ENCODE measurements around the gene RAPGEF5. TPM values are rescaled to one million over a fixed set of nuclear protein-coding genes. Genes with fewer than 3 reads are reported as not detected.

Gene RAPGEF5
- polyA plus RNA-seq, 1 donor: 13.9 TPM

DNA sequence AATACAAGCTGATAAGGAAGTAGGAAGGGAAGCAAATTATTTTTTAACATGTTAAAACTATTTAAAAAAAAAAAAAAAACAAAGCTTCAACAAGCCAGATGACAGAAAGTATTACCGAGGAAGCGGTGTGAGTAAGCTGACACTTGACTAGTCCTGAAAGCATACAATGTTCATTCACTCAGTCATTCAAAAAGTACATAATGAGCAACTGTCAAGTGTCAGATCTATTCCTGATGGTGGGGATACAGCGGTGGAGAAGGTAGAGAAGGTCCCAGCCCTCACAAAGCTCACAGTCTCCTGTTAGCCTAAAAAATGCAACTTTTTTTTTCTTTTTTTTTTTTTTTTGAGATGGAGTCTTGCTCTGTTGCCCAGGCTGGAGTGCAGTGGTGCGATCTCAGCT, 40.0 kb downstream of the RAPGEF5 start:
- no peak for DNase-seq (ENCODE audit: low read depth)

- DNase-seq (ENCODE audit: low read depth): no peak
These were observed 49.1 kb downstream of the RAPGEF5 start for GRCh38 chr7:22307816-22308215.

- DNase-seq (ENCODE audit: low read depth): no peak
These were observed 51.2 kb downstream of the RAPGEF5 start for GRCh38 chr7:22305706-22306105.

DNA sequence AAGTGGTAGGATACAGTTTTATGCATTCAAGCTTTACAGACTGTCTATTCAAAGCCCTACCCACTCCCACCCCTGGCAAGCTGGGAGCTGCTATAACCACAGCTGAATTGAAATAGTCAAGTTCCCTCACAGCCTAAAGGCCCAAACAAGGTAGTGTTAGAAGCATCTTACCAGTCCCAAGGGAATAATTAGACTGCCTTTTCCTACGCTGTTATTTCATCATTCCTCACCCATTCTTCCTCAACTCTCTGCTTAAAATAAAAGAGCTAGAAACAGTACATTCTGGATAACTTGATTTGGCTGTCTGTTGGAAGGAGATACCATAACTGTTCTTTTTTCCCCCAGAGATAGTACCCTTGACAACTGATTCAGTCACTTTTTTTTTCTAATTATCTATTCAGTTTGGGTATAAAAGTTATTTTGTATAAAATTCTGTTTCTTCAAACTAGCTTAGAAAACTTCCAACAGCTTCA, 54.0 kb downstream of the RAPGEF5 start:
- no peak for DNase-seq (ENCODE audit: low read depth)

DNA sequence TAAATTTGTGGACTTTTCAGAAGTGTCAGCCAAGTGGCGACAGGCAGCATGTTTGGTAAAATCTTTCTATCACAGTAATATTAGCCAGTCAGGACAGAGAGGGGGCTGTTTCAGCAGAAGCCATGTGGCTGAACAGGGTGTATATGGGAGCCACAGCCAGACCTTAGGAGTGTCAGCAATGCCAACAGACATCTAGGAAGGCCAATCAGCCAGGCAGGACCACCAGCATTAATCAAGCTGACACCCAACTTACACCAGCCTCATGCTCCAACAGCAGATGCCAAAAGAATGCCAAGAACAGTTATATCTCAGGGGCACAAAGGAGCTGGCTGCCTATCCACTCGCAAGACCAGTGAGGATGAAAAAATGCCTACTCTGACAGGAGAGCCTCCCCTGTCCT, 54.8 kb downstream of the RAPGEF5 start:
- no peak for DNase-seq (ENCODE audit: low read depth)

GRCh38 chr7:22301790-22302189, 55.2 kb downstream of the RAPGEF5 start:
- no peak for DNase-seq (ENCODE audit: low read depth)

GRCh38 chr7:22300839-22301238, 56.1 kb downstream of the RAPGEF5 start:
- no peak for DNase-seq (ENCODE audit: low read depth)

GRCh38 chr7:22296916-22297315, 60.0 kb downstream of the RAPGEF5 start:
- no peak for DNase-seq (ENCODE audit: low read depth)

DNA sequence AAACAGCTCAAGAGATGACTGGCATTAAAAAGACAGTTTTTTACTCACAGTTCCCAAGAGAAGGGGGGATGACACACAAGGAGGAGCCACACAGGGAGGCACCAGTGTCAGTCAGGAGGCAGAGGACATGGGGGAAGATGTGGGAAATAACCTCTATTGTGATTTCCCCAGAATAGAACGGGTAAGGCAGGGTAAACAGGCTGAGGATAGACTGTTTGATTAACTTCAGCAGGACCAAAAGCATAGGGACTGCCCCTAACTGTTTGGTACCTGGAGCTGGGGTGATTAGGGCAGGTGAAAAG, 60.7 kb downstream of the RAPGEF5 start:
- DNase-seq (ENCODE audit: low read depth): no peak

- DNase-seq (ENCODE audit: low read depth): no peak
These were observed 61.3 kb downstream of the RAPGEF5 start for GRCh38 chr7:22295402-22296264.

DNA sequence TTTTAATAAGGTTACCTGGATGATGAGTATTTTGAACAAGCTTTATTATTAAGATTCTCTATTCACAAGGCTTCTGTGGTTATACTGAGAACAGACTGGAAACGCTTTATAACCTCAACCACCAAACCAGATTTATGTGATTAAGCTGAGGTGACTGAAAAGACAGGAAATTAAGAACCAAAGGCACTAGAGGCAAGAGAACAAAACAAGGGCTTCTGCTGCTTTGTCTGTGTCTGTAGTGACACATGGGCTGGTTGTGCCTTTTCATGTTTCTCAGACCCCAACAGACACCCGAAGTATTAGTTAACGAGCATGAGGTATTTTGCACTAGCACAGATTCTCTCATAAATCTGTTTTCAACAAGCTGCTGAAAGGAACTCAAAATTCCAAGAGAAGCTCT, 64.4 kb downstream of the RAPGEF5 start:
- no peak for DNase-seq (ENCODE audit: low read depth)

DNA sequence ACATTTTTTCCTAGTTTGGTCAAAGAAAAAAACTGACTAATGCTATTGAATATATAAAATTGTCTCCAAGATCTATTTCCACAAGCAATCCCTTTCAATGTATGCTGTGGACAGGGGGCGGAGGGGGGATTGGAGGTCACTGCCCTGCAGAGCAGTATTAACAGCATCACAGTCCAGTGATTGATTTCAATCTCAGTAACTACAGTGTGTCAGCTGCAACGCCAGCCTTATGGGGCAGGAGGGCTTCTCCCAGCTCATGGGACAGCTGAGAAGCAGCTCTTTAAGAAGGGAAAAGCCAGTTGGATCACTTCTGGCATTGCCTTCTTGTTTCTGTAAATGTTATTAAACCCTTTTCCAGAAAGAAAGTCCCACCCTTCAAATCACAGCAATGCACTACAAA, 65.0 kb downstream of the RAPGEF5 start:
- DNase-seq (ENCODE audit: low read depth): no peak

GRCh38 chr7:22288202-22288601, 68.8 kb downstream of the RAPGEF5 start:
- no peak for DNase-seq (ENCODE audit: low read depth)

GRCh38 chr7:22287412-22287811, 69.5 kb downstream of the RAPGEF5 start:
- no peak for DNase-seq (ENCODE audit: low read depth)

- no peak for DNase-seq (ENCODE audit: low read depth)
These were observed 70.5 kb downstream of the RAPGEF5 start for GRCh38 chr7:22286436-22286835.

DNA sequence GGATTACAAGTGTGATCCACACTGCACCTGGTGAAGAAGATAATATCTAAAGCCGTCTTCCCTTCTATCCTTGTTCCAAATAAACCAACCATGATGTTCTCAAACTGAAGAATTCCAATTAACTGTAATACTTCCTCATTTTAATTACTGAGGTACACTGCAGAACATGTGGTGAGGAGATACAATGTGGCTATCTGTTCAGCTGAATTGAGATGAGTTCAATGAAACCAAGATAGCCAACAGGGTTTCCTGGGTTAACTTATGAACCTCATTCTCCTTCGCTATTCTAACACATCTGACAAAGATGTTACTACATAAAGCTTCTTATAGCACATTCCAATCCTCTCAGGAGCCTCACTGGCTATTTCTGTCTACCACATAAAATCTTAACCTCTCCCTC, 75.5 kb downstream of the RAPGEF5 start:
- no peak for DNase-seq (ENCODE audit: low read depth)

DNA sequence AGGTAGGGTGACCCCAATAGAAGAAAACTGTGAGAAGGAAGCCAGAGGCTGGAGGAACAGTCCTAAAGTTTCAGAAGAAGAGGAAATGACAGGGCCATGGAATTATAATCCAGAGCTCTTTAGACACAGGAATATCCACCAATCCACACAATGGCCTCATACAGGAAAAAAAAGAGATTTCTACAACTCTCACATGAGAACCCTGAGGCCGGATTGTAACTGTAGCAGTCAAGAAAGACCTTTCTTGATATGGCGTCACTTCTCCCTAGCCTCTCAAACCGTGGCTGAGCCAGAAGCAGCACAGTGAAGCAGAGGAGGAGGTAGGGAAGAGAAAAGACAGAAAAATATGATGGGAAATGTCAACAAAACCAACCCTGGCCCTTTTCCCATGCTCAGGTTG, 76.9 kb downstream of the RAPGEF5 start:
- DNase-seq (ENCODE audit: low read depth): no peak

DNA sequence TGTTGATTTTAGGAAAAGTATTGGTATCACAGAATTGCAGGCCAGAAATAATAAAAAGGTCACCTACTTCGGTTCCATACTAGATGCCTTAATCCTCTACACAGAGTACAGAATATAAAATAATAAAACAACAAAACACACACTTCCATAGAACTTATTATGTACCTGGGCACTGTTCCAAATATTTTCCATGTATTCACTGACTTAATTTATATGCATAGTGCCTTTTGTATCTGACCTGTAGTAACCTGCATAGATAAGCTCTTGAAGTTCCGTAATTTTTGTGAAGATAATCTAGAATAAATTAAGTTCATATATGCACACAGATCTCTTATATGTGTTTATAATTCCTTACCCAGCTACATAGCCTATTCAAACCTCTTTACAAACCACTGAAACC, 78.3 kb downstream of the RAPGEF5 start:
- no peak for DNase-seq (ENCODE audit: low read depth)

- DNase-seq (ENCODE audit: low read depth): no peak
These were observed 79.6 kb downstream of the RAPGEF5 start for GRCh38 chr7:22277375-22277774.

DNA sequence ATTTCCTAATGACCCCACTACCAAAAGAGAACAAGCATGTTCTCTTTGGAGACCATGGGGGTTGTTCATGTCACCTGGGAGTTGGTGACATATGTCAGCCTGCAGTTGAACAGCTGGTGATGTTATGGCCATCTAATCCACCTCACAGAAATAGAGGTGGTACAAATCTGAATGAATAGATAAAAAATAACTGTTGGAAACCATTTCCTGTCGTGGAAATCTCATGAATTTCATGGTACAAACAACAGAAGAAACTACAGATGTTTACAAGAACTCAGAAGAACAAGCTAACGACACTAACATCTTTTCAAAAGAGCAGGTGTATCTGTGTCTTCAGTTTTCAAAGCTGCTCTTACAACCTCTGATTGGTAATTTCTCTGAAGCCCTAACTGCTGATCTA, 81.3 kb downstream of the RAPGEF5 start:
- DNase-seq (ENCODE audit: low read depth): no peak

- no peak for DNase-seq (ENCODE audit: low read depth)
These were observed 85.6 kb downstream of the RAPGEF5 start for GRCh38 chr7:22271311-22271710.

- no peak for DNase-seq (ENCODE audit: low read depth)
These were observed 86.6 kb downstream of the RAPGEF5 start for GRCh38 chr7:22270371-22270770.

GRCh38 chr7:22269963-22270362, 87.0 kb downstream of the RAPGEF5 start:
- no peak for DNase-seq (ENCODE audit: low read depth)

DNA sequence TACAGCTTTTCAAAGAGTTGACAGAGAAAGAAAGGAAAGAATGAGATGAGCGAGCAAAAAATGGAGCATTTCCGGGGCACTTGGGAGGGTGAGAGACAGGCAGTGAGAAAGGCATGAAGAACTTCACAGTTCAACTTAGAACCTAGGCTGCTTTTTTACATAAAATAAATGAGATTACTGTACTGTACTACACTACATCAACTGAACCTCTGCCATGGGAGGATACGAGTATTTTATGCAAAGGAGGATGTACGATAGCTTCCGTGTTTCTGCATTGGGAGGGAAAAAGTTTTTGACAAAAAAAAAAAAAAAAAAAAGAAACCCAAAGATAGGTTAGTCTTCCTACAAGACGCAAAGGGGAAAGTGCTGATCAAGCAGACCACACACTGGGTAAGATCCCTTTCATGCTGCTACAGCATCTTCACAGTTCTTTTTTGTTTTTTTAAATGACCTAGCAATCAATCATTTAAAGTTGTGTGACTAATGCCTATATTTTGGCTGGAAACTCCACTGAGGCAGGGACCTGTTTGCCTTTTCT, 88.0 kb downstream of the RAPGEF5 start:
- DNase-seq (ENCODE audit: low read depth): no peak

Data from forelimb muscle (tissue), 1 donor.